Endodermal cell (in vitro differentiated cells): ENCODE measurements around the gene KIAA1958. TPM values are rescaled to one million over a fixed set of nuclear protein-coding genes. Genes with fewer than 3 reads are reported as not detected.
A peak's percentile ranks its signal among the peaks of the same experiment; 100 is the strongest.

ENCODE experiments used
- DNase-seq: peaks from one replicate; pipeline ENCODE4 v3.0.0-alpha.2; 2017
- H3K27ac ChIP-seq: 2 replicates; pipeline ENCODE4 v1.5.1; 2013; ENCODE audit warnings: mild to moderate bottlenecking, low read depth, low read length, moderate library complexity
- H3K27me3 ChIP-seq: 2 replicates; pipeline ENCODE4 v1.6.1; 2013; ENCODE audit warnings: mild to moderate bottlenecking, low read length, moderate library complexity; ENCODE audit not compliant: insufficient read depth, control insufficient read depth, poor library complexity, severe bottlenecking
- H3K36me3 ChIP-seq: 2 replicates; pipeline ENCODE4 v1.7.0; 2013; ENCODE audit warnings: mild to moderate bottlenecking, low read length, moderate library complexity; ENCODE audit not compliant: control insufficient read depth, insufficient read depth
- H3K4me1 ChIP-seq: one replicate; pipeline ENCODE4 v1.7.0; 2013; ENCODE audit warnings: low read length; ENCODE audit not compliant: control insufficient read depth, insufficient read depth
- H3K4me3 ChIP-seq: 2 replicates; pipeline ENCODE4 v1.5.1; 2013; ENCODE audit warnings: mild to moderate bottlenecking, low read length, moderate library complexity
- H3K9ac ChIP-seq: 2 replicates; pipeline ENCODE4 v1.6.1; 2013; ENCODE audit warnings: mild to moderate bottlenecking, low read length, moderate library complexity; ENCODE audit not compliant: poor library complexity, severe bottlenecking; ENCODE audit errors: extremely low read depth
- H3K9me3 ChIP-seq: 2 replicates; pipeline ENCODE4 v1.6.1; 2013; ENCODE audit warnings: mild to moderate bottlenecking, low read length, moderate library complexity; ENCODE audit not compliant: control insufficient read depth
- H3K27ac Mint-ChIP-seq: 2 replicates; pipeline ENCODE4 v1.8.0; 2020; ENCODE audit warnings: mixed read lengths
- H3K27me3 Mint-ChIP-seq: 2 replicates; pipeline ENCODE4 v1.8.0; 2021; ENCODE audit warnings: mild to moderate bottlenecking, mixed read lengths; ENCODE audit not compliant: insufficient read depth
- H3K36me3 Mint-ChIP-seq: 2 replicates; pipeline ENCODE4 v1.8.0; 2020; ENCODE audit warnings: low read depth, mixed read lengths
- H3K4me1 Mint-ChIP-seq: 2 replicates; pipeline ENCODE4 v1.8.0; 2020; ENCODE audit warnings: mixed read lengths
- H3K4me3 Mint-ChIP-seq: 2 replicates; pipeline ENCODE4 v1.8.0; 2020; ENCODE audit warnings: mild to moderate bottlenecking, moderate library complexity, mixed read lengths
- H3K9me3 Mint-ChIP-seq: 2 replicates; pipeline ENCODE4 v1.8.0; 2020; ENCODE audit warnings: mild to moderate bottlenecking, mixed read lengths
- CTCF ChIP-seq: fragments of 200-600 bp; sonication (generic); conservative IDR thresholded peaks from 2 replicates; pipeline ENCODE4 v1.5.0; 2021; ENCODE audit warnings: antibody characterized with exemption, mild to moderate bottlenecking
- WGBS, 2 experiments: methylation state at CpG; one replicate each; pipeline versions ENCODE4 v1.1.5 to v1.1.7; 2013; ENCODE audit warnings: missing lambda C conversion rate in 2 of 2, mixed read lengths in 1 of 2; ENCODE audit not compliant: insufficient coverage in 1 of 2, insufficient read length in 1 of 2; 5-methylcytosine and 5-hydroxymethylcytosine counted together
- total RNA-seq, 2 donors: library from RNA; stranded (reverse); fragmentation: NEBNext Ultra II Directional in 1 of 2; extraction: Animal tissue kit (Norgen Biotek cat#: 25700) in 1 of 2; gene quantifications; 2 replicates in 1 of 2; 3 replicates in 1 of 2; pipeline ENCODE4 v1.2.1, GENCODE V29; 2021

Gene KIAA1958
- total RNA-seq, 2 donors from 2014 or later: 44.6 to 50.9 TPM

GRCh38 chr9:112487799-112488340 is 1.2 kb downstream of the KIAA1958 start:
- DNase-seq: no peak
- Mint-ChIP-seq H3K27me3 (no peaks in the 10 kb centered on the region), H3K4me1 (peaks cover 40% of the 10 kb centered on the region), H3K9me3 (peaks cover 2% of the 10 kb centered on the region), H3K4me3 (peak overlapping the region; percentile 90), H3K27ac (peak overlapping the region; percentile 95), H3K36me3 (peaks cover 14% of the 10 kb centered on the region)
- no peak overlapping the region for H3K27ac ChIP-seq
- no peak for TF ChIP-seq CTCF
- H3K9me3 ChIP-seq: peaks cover 7% of the 10 kb centered on the region
- H3K36me3 ChIP-seq: peaks cover 14% of the 10 kb centered on the region
- peak overlapping the region; percentile 62 for H3K9ac ChIP-seq
- 0 to 10% methylated on average over 2 to 11 of the region's 11 CpGs for WGBS, 2 experiments
- no peaks in the 10 kb centered on the region for H3K27me3 ChIP-seq
- peaks cover 5% of the 10 kb centered on the region for H3K4me1 ChIP-seq
- H3K4me3 ChIP-seq: peak overlapping the region; percentile 83

- peaks cover 5% of the 10 kb centered on the region for H3K4me1 ChIP-seq
- TF ChIP-seq CTCF: no peak
- 6 to 17% methylated on average over 3 to 4 of the region's 5 CpGs for WGBS, 2 experiments
- H3K9me3 ChIP-seq: peaks cover 19% of the 10 kb centered on the region
- Mint-ChIP-seq H3K27me3 (no peaks in the 10 kb centered on the region), H3K4me3 (peak overlapping the region; percentile 90), H3K9me3 (peaks cover 15% of the 10 kb centered on the region), H3K36me3 (peaks cover 23% of the 10 kb centered on the region), H3K4me1 (peaks cover 40% of the 10 kb centered on the region), H3K27ac (peak overlapping the region; percentile 88)
- no peaks in the 10 kb centered on the region for H3K27me3 ChIP-seq
- H3K36me3 ChIP-seq: peaks cover 26% of the 10 kb centered on the region
- DNase-seq: no peak
- H3K9ac ChIP-seq: peak overlapping the region; percentile 3
- H3K4me3 ChIP-seq: peak overlapping the region; percentile 83
- peak overlapping the region; percentile 91 for H3K27ac ChIP-seq
These were observed 2.5 kb downstream of the KIAA1958 start for GRCh38 chr9:112489039-112489546.

- Mint-ChIP-seq H3K4me1 (peaks cover 40% of the 10 kb centered on the region), H3K27ac (peak overlapping the region; percentile 92), H3K4me3 (peak overlapping the region; percentile 90), H3K9me3 (peaks cover 24% of the 10 kb centered on the region), H3K27me3 (no peaks in the 10 kb centered on the region), H3K36me3 (peaks cover 32% of the 10 kb centered on the region)
- H3K9ac ChIP-seq: peak overlapping the region; percentile 19
- H3K9me3 ChIP-seq: peaks cover 28% of the 10 kb centered on the region
- H3K4me3 ChIP-seq: peak overlapping the region; percentile 83
- DNase-seq: no peak
- peaks cover 36% of the 10 kb centered on the region for H3K36me3 ChIP-seq
- no peak for TF ChIP-seq CTCF
- H3K4me1 ChIP-seq: peaks cover 5% of the 10 kb centered on the region
- WGBS, 2 experiments: 60 to 63% methylated on average over 1 to 4 of the region's 4 CpGs
- H3K27me3 ChIP-seq: no peaks in the 10 kb centered on the region
- H3K27ac ChIP-seq: peak overlapping the region; percentile 91
These were observed 3.4 kb downstream of the KIAA1958 start for GRCh38 chr9:112489876-112490666.
